Trophoblast cell (in vitro differentiated cells and primary cell): ENCODE measurements around the gene OLFM1.

Source experiments
- DNase-seq, 2 donors: peaks; one replicate each; pipeline ENCODE4 v3.0.0-alpha.2; 2016
- H2AFZ ChIP-seq: 2 replicates; pipeline ENCODE4 v1.6.1; 2013; ENCODE audit warnings: low read length, moderate library complexity, mild to moderate bottlenecking; ENCODE audit not compliant: insufficient read depth, poor library complexity
- H2AK5ac ChIP-seq: 2 replicates; pipeline ENCODE4 v1.6.1; 2013; ENCODE audit warnings: mild to moderate bottlenecking, low read length
- H2BK120ac ChIP-seq: 2 replicates; pipeline ENCODE4 v1.6.1; 2013; ENCODE audit warnings: low read length, mild to moderate bottlenecking, moderate library complexity; ENCODE audit not compliant: insufficient read depth, poor library complexity
- H2BK12ac ChIP-seq: 2 replicates; pipeline ENCODE4 v1.6.1; 2013; ENCODE audit warnings: mild to moderate bottlenecking, low read length, moderate library complexity
- H2BK5ac ChIP-seq: 2 replicates; pipeline ENCODE4 v1.6.1; 2013; ENCODE audit warnings: low read length, low read depth, moderate library complexity, mild to moderate bottlenecking; ENCODE audit not compliant: poor library complexity
- H3K14ac ChIP-seq: 2 replicates; pipeline ENCODE4 v1.6.1; 2013; ENCODE audit warnings: mild to moderate bottlenecking, low read length
- H3K18ac ChIP-seq: 2 replicates; pipeline ENCODE4 v1.6.1; 2013; ENCODE audit warnings: mild to moderate bottlenecking, low read length
- H3K23ac ChIP-seq: 2 replicates; pipeline ENCODE4 v1.6.1; 2013; ENCODE audit warnings: low read length
- H3K27ac ChIP-seq: 2 replicates; pipeline ENCODE4 v1.5.1; 2013; ENCODE audit warnings: low read depth, mild to moderate bottlenecking, inconsistent platforms, low read length, moderate library complexity
- H3K27me3 ChIP-seq: 2 replicates; pipeline ENCODE4 v1.6.1; 2013; ENCODE audit warnings: inconsistent platforms, mild to moderate bottlenecking, low read length, moderate library complexity; ENCODE audit not compliant: insufficient read depth
- H3K36me3 ChIP-seq, 2 experiments: 1 replicate in 1 of 2; 2 replicates in 1 of 2; pipeline ENCODE4 v1.6.1; 2013; ENCODE audit warnings: low read length in 2 of 2, mild to moderate bottlenecking in 2 of 2, moderate library complexity in 1 of 2; ENCODE audit not compliant: insufficient read depth in 2 of 2, control insufficient read depth in 1 of 2
- H3K4ac ChIP-seq: 2 replicates; pipeline ENCODE4 v1.6.1; 2013; ENCODE audit warnings: low read depth, mild to moderate bottlenecking, low read length, moderate library complexity
- H3K4me1 ChIP-seq, 2 experiments: 1 replicate in 1 of 2; 2 replicates in 1 of 2; pipeline ENCODE4 v1.6.1; 2013; ENCODE audit warnings: low read length in 2 of 2, mild to moderate bottlenecking in 2 of 2, moderate library complexity in 1 of 2; ENCODE audit not compliant: insufficient read depth in 2 of 2, control insufficient read depth in 1 of 2
- H3K4me2 ChIP-seq: 2 replicates; pipeline ENCODE4 v1.6.1; 2013; ENCODE audit warnings: inconsistent platforms, mild to moderate bottlenecking, low read length, moderate library complexity
- H3K4me3 ChIP-seq: 2 replicates; pipeline ENCODE4 v1.5.1; 2013; ENCODE audit warnings: mild to moderate bottlenecking, low read depth, low read length, inconsistent platforms
- H3K79me1 ChIP-seq: one replicate; pipeline ENCODE4 v1.6.1; 2013; ENCODE audit warnings: low read length
- H3K79me2 ChIP-seq: 2 replicates; pipeline ENCODE4 v1.6.1; 2013; ENCODE audit warnings: low read length, mild to moderate bottlenecking; ENCODE audit not compliant: control insufficient read depth, insufficient read depth, poor library complexity
- H3K9ac ChIP-seq: 2 replicates; pipeline ENCODE4 v1.6.1; 2013; ENCODE audit warnings: mild to moderate bottlenecking, low read length
- H3K9me3 ChIP-seq: 2 replicates; pipeline ENCODE4 v1.6.1; 2013; ENCODE audit warnings: low read depth, mild to moderate bottlenecking, control low read depth, inconsistent platforms, low read length; ENCODE audit not compliant: insufficient read depth
- H4K12ac ChIP-seq: 2 replicates; pipeline ENCODE4 v1.6.1; 2013; ENCODE audit warnings: low read depth, mild to moderate bottlenecking, low read length, moderate library complexity
- H4K8ac ChIP-seq: 2 replicates; pipeline ENCODE4 v1.6.1; 2013; ENCODE audit warnings: low read depth, mild to moderate bottlenecking, low read length, moderate library complexity
- H4K91ac ChIP-seq: one replicate; pipeline ENCODE4 v1.6.1; 2013; ENCODE audit warnings: low read depth, mild to moderate bottlenecking, low read length, moderate library complexity
- WGBS: extraction: QIAGEN DNeasy Blood & Tissue Kit; methylation state at CpG from one replicate; pipeline ENCODE4 v1.1.7; 2013; ENCODE audit warnings: missing lambda C conversion rate; ENCODE audit not compliant: insufficient read length, insufficient coverage; ENCODE audit errors: extremely low coverage; 5-methylcytosine and 5-hydroxymethylcytosine counted together

The OLFM1 gene

GRCh38 chr9:135169709-135170226 lies 82.3 kb downstream of the OLFM1 start:
- Histone ChIP-seq H3K18ac (no peak overlapping the region), H3K36me3 (no peaks in the 10 kb centered on the region), H3K27me3 (no peaks in the 10 kb centered on the region), H4K91ac (no peak overlapping the region), H2AFZ (no peak overlapping the region), H2BK5ac (no peak overlapping the region), H3K9me3 (peaks cover 4% of the 10 kb centered on the region), H2BK120ac (no peak overlapping the region), H3K14ac (no peak overlapping the region), H3K27ac (no peak overlapping the region), H4K12ac (no peak overlapping the region), H3K79me1 (no peaks in the 10 kb centered on the region), H3K4me3 (peak overlapping the region; percentile 46), H2AK5ac (no peak overlapping the region), H3K23ac (no peak overlapping the region), H2BK12ac (no peak overlapping the region), H3K9ac (no peak overlapping the region), H4K8ac (no peak overlapping the region), H3K4ac (no peak overlapping the region), H3K4me1 (no peaks in the 10 kb centered on the region), H3K4me2 (no peak overlapping the region), H3K79me2 (no peaks in the 10 kb centered on the region)
- no CpG with 5 or more reads among the region's 10 CpGs for WGBS
- no peak for DNase-seq

DNA sequence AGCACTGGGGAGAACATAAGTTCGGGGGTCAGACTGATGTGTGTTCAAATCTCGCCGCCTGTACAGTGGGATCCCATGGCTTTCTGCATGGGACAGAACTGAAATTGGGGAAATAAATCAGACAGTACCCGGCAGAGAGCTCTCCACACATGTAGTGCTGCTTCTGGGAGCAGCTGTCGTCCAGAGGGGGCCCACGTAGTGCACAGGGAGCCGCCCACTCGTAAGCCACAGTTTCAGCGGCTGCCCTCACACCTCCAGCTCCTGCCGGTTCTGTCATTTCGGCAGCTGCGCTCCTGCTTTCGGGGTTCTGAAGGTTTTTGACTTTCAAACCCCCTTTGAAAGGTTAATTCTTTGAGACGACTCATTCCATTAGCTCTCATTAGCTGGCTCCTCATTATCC lies 83.1 kb downstream of the OLFM1 start:
- peaks cover 4% of the 10 kb centered on the region for H3K9me3 ChIP-seq
- no peaks in the 10 kb centered on the region for H3K36me3 ChIP-seq
- no peak overlapping the region for H2BK120ac ChIP-seq
- no peak overlapping the region for H2BK5ac ChIP-seq
- no peaks in the 10 kb centered on the region for H3K79me1 ChIP-seq
- no peaks in the 10 kb centered on the region for H3K27me3 ChIP-seq
- H2BK12ac ChIP-seq = no peak overlapping the region
- H3K4ac ChIP-seq = no peak overlapping the region
- no peak overlapping the region for H3K4me2 ChIP-seq
- H3K4me1 ChIP-seq = no peaks in the 10 kb centered on the region
- no peak overlapping the region for H3K9ac ChIP-seq
- no peak overlapping the region for H2AK5ac ChIP-seq
- H3K27ac ChIP-seq = no peak overlapping the region
- no peak overlapping the region for H4K91ac ChIP-seq
- H3K4me3 ChIP-seq = no peak overlapping the region
- H2AFZ ChIP-seq = no peak overlapping the region
- no CpG with 5 or more reads among the region's 14 CpGs for WGBS
- no peak for DNase-seq
- H4K8ac ChIP-seq = no peak overlapping the region
- H3K79me2 ChIP-seq = no peaks in the 10 kb centered on the region
- no peak overlapping the region for H3K18ac ChIP-seq
- H3K14ac ChIP-seq = no peak overlapping the region
- no peak overlapping the region for H3K23ac ChIP-seq
- H4K12ac ChIP-seq = no peak overlapping the region
